Gastrocnemius medialis (tissue), 4 donors: Measurements from ENCODE around the gene APEH.

Experiments
- CTCF ChIP-seq, 5 experiments: fragments of 450-650 bp in 3 of 5; fragments of 200-600 bp in 2 of 5; sonication (generic) in 2 of 5; IDR thresholded peaks in 4 of 5; conservative IDR thresholded peaks in 1 of 5; 1 replicate in 4 of 5; 2 replicates in 1 of 5; pipeline ENCODE4 v1.5.1; 2016 to 2019; ENCODE audit warnings: antibody characterized with exemption in 5 of 5, mild to moderate bottlenecking in 3 of 5, moderate library complexity in 3 of 5
- POLR2A ChIP-seq, 2 donors: fragments of 450-650 bp; IDR thresholded peaks; one replicate each; pipeline ENCODE4 v1.6.1; 2017; ENCODE audit warnings: antibody characterized with exemption in 2 of 2, mild to moderate bottlenecking in 2 of 2, moderate library complexity in 2 of 2

GRCh38 chr3:49636883-49637609 is 37.1 kb upstream of the APEH start:
- TF ChIP-seq CTCF (IDR thresholded peaks at IDR 0.05 in 4 of 5, conservative IDR thresholded peaks at IDR 0.05 in 1 of 5): no peak
- no peak for TF ChIP-seq POLR2A (IDR thresholded peaks at IDR 0.05)
